MCF 10A (cell line): Measurements from ENCODE around the gene ELK3. TPM values are rescaled to one million over a fixed set of nuclear protein-coding genes. Genes with fewer than 3 reads are reported as not detected.

Source experiments
- BruUV-seq: library from RNA; stranded (reverse); fragments of 400-500 nt; replicated peaks from 2 replicates; lab custom pipeline; 2021; lab: Mats Ljungman, UMichigan
- CTCF ChIA-PET: fragments of 300-600 bp; sonication (Branson Sonifier 250); formaldehyde crosslinking; extraction: SDS; loops from one replicate; lab custom pipeline; 2021; ENCODE audit warnings: antibody characterized with exemption, inconsistent platforms; lab: Yijun Ruan, JAX
- POLR2A ChIA-PET: fragments of 300-600, 350-650 bp; sonication (Branson Sonifier 250); formaldehyde crosslinking; extraction: SDS; loops from one replicate; lab custom pipeline; 2020; ENCODE audit warnings: antibody characterized with exemption, inconsistent platforms; lab: Yijun Ruan, JAX
- DNase-seq: peaks from one replicate; pipeline ENCODE4 v3.0.0-alpha.2; 2018; ENCODE audit not compliant: unreplicated experiment
- H3K27ac Mint-ChIP-seq: one replicate; pipeline ENCODE4 v1.8.0; 2022; ENCODE audit warnings: mild to moderate bottlenecking, low read depth, mixed read lengths; ENCODE audit not compliant: unreplicated experiment
- H3K27me3 Mint-ChIP-seq: one replicate; pipeline ENCODE4 v1.8.0; 2022; ENCODE audit warnings: mixed read lengths; ENCODE audit not compliant: insufficient read depth, unreplicated experiment
- H3K36me3 Mint-ChIP-seq: one replicate; pipeline ENCODE4 v1.8.0; 2022; ENCODE audit warnings: mild to moderate bottlenecking, moderate library complexity, mixed read lengths; ENCODE audit not compliant: insufficient read depth, unreplicated experiment
- H3K4me1 Mint-ChIP-seq: one replicate; pipeline ENCODE4 v1.8.0; 2022; ENCODE audit warnings: mixed read lengths; ENCODE audit not compliant: insufficient read depth, unreplicated experiment
- H3K4me3 Mint-ChIP-seq: one replicate; pipeline ENCODE4 v1.8.0; 2022; ENCODE audit warnings: mild to moderate bottlenecking, moderate library complexity, mixed read lengths; ENCODE audit not compliant: unreplicated experiment
- H3K9me3 Mint-ChIP-seq: one replicate; pipeline ENCODE4 v1.8.0; 2022; ENCODE audit warnings: mixed read lengths; ENCODE audit not compliant: unreplicated experiment
- CTCF ChIP-seq: fragments of 200-600 bp; IDR thresholded peaks from one replicate; pipeline ENCODE4 v1.8.0; 2022; ENCODE audit warnings: antibody characterized with exemption, mild to moderate bottlenecking; ENCODE audit not compliant: unreplicated experiment
- intact Hi-C: fragments of 100-400 bp; cut with micrococcal nuclease; formaldehyde crosslinking; loops from 2 replicates; pipeline ENCODE4 v1.14.1; 2022
- total RNA-seq: library from RNA; stranded (reverse); gene quantifications from 2 replicates; pipeline ENCODE4 v1.2.3, GENCODE V29; 2022

ELK3 gene
- total RNA-seq, 1 experiment from 2014 or later: 50.1 TPM

GRCh38 chr12:96233939-96234461 is 39.8 kb downstream of the ELK3 start:
- BruUV-seq: no TSS peak
- CTCF ChIA-PET: interaction anchor here (0.6 to 2.3 kb wide), 9 partner anchors 12 to 316 kb away, joined by 3 to 14 read pairs (median 3); no protein-coding TSS in a partner anchor
- no peak for TF ChIP-seq CTCF

GRCh38 chr12:96234591-96235483 is 40.7 kb downstream of the ELK3 start:
- no peak for TF ChIP-seq CTCF
- POLR2A ChIA-PET: interaction anchor here (0.6 to 4.3 kb wide), 15 partner anchors 10 to 199 kb away, joined by 3 to 77 read pairs (median 5); partner anchors contain the start of genes CDK17 and LTA4H
- no peaks in the 10 kb centered on the region for H3K9me3 Mint-ChIP-seq
- intact Hi-C loops: loop anchor here (2.0 kb wide), 1 partner anchor 14 kb away; no protein-coding TSS in a partner anchor
- H3K4me1 Mint-ChIP-seq: peaks cover 53% of the 10 kb centered on the region
- no TSS peak for BruUV-seq
- peak overlapping the region; percentile 31 for H3K4me3 Mint-ChIP-seq
- peaks cover 30% of the 10 kb centered on the region for H3K36me3 Mint-ChIP-seq
- H3K27me3 Mint-ChIP-seq: no peaks in the 10 kb centered on the region
- H3K27ac Mint-ChIP-seq: peak overlapping the region; percentile 95
- CTCF ChIA-PET: interaction anchor here (0.6 to 2.3 kb wide), 8 partner anchors 11 to 1918 kb away, joined by 3 to 14 read pairs (median 4); no protein-coding TSS in a partner anchor
- no peak for DNase-seq

More at GRCh38 chr12:96233939-96234461, 39.8 kb downstream of the ELK3 start:
- no peaks in the 10 kb centered on the region for H3K27me3 Mint-ChIP-seq
- peaks cover 38% of the 10 kb centered on the region for H3K36me3 Mint-ChIP-seq
- peak; percentile 95 for DNase-seq
- intact Hi-C loops: loop anchor here (2.0 kb wide), 1 partner anchor 13 kb away; no protein-coding TSS in a partner anchor
- POLR2A ChIA-PET: interaction anchor here (0.6 to 4.3 kb wide), 17 partner anchors 9 to 198 kb away, joined by 3 to 77 read pairs (median 3); partner anchors contain the start of genes CDK17 and LTA4H
- peaks cover 48% of the 10 kb centered on the region for H3K4me1 Mint-ChIP-seq
- H3K27ac Mint-ChIP-seq: peak overlapping the region; percentile 95
- peak overlapping the region; percentile 6 for H3K4me3 Mint-ChIP-seq
- H3K9me3 Mint-ChIP-seq: no peaks in the 10 kb centered on the region

- CTCF ChIA-PET: interaction anchor here (0.7 to 1.7 kb wide), 3 partner anchors 20 to 282 kb away, joined by 3 to 4 read pairs (median 4); no protein-coding TSS in a partner anchor
- peaks cover 53% of the 10 kb centered on the region for H3K4me1 Mint-ChIP-seq
- no peak for DNase-seq
- peak overlapping the region; percentile 95 for H3K27ac Mint-ChIP-seq
- POLR2A ChIA-PET: interaction anchor here (0.6 to 4.3 kb wide), 5 partner anchors 15 to 279 kb away, joined by 3 to 77 read pairs (median 3); partner anchors contain the start of gene CDK17
- H3K9me3 Mint-ChIP-seq: no peaks in the 10 kb centered on the region
- H3K4me3 Mint-ChIP-seq: peak overlapping the region; percentile 31
- TF ChIP-seq CTCF: no peak
- H3K27me3 Mint-ChIP-seq: no peaks in the 10 kb centered on the region
- no TSS peak for BruUV-seq
- intact Hi-C loops: loop anchor here (2.0 kb wide), 1 partner anchor 15 kb away; no protein-coding TSS in a partner anchor
- peaks cover 29% of the 10 kb centered on the region for H3K36me3 Mint-ChIP-seq
Observed at GRCh38 chr12:96235484-96235826, 41.3 kb downstream of the ELK3 start.
